ENCODE data around the gene SERF2.
"Not testable (repeated sequence)": the region's sequence is repeated elsewhere in the genome, so short reads cannot be mapped to it uniquely, and the experiment has no call there.

Gene SERF2

GRCh38 chr15:43794269-43795037, 2.3 kb downstream of the SERF2 start:
- Histone ChIP-seq H3K4me3 (ENCODE audit: low read depth, low read length) (peak overlapping the region; percentile 16; the same call in 1 of the 2 replicates), H3K27ac (ENCODE audit: low read depth, low read length) (no peak overlapping the region; the same call in 1 of the 2 replicates), H3K9me3 (ENCODE audit: control insufficient read depth, insufficient read depth, low read depth, low read length) (no peaks in the 10 kb centered on the region), H3K27me3 (ENCODE audit: control insufficient read depth, insufficient read depth, low read length) (no peaks in the 10 kb centered on the region), H3K9ac (ENCODE audit: low read length) (peak overlapping the region; percentile 7), H3K36me3 (ENCODE audit: control insufficient read depth, insufficient read depth, low read length) (peaks cover 52% of the 10 kb centered on the region), H3K4me1 (ENCODE audit: control insufficient read depth, insufficient read depth, low read length) (peaks cover 39% of the 10 kb centered on the region)

- Histone ChIP-seq H3K27ac (ENCODE audit: low read depth, low read length) (no peak overlapping the region; the same call in 1 of the 2 replicates), H3K27me3 (ENCODE audit: control insufficient read depth, insufficient read depth, low read length) (no peaks in the 10 kb centered on the region), H3K4me1 (ENCODE audit: control insufficient read depth, insufficient read depth, low read length) (peaks cover 47% of the 10 kb centered on the region), H3K4me3 (ENCODE audit: low read depth, low read length) (no peak overlapping the region), H3K9me3 (ENCODE audit: control insufficient read depth, insufficient read depth, low read depth, low read length) (no peaks in the 10 kb centered on the region), H3K36me3 (ENCODE audit: control insufficient read depth, insufficient read depth, low read length) (peaks cover 58% of the 10 kb centered on the region), H3K9ac (ENCODE audit: low read length) (no peak overlapping the region)
Observed at GRCh38 chr15:43795197-43795596, 3.1 kb downstream of the SERF2 start.

GRCh38 chr15:43795997-43796396, 3.9 kb downstream of the SERF2 start:
- Histone ChIP-seq H3K27me3 (ENCODE audit: control insufficient read depth, insufficient read depth, low read length) (no peaks in the 10 kb centered on the region), H3K27ac (ENCODE audit: low read depth, low read length) (no peak overlapping the region), H3K4me1 (ENCODE audit: control insufficient read depth, insufficient read depth, low read length) (peaks cover 47% of the 10 kb centered on the region), H3K9ac (ENCODE audit: low read length) (no peak overlapping the region), H3K4me3 (ENCODE audit: low read depth, low read length) (no peak overlapping the region), H3K9me3 (ENCODE audit: control insufficient read depth, insufficient read depth, low read depth, low read length) (no peaks in the 10 kb centered on the region), H3K36me3 (ENCODE audit: control insufficient read depth, insufficient read depth, low read length) (peaks cover 58% of the 10 kb centered on the region)

GRCh38 chr15:43796566-43796965, 4.4 kb downstream of the SERF2 start:
- Histone ChIP-seq H3K9ac (ENCODE audit: low read length) (no peak overlapping the region), H3K27ac (ENCODE audit: low read depth, low read length) (no peak overlapping the region), H3K36me3 (ENCODE audit: control insufficient read depth, insufficient read depth, low read length) (peaks cover 60% of the 10 kb centered on the region), H3K4me1 (ENCODE audit: control insufficient read depth, insufficient read depth, low read length) (peaks cover 48% of the 10 kb centered on the region), H3K27me3 (ENCODE audit: control insufficient read depth, insufficient read depth, low read length) (no peaks in the 10 kb centered on the region), H3K4me3 (ENCODE audit: low read depth, low read length) (no peak overlapping the region), H3K9me3 (ENCODE audit: control insufficient read depth, insufficient read depth, low read depth, low read length) (no peaks in the 10 kb centered on the region)

- Histone ChIP-seq H3K4me1 (ENCODE audit: control insufficient read depth, insufficient read depth, low read length) (peaks cover 38% of the 10 kb centered on the region), H3K4me3 (ENCODE audit: low read depth, low read length) (no peak overlapping the region), H3K36me3 (ENCODE audit: control insufficient read depth, insufficient read depth, low read length) (peaks cover 66% of the 10 kb centered on the region), H3K9me3 (ENCODE audit: control insufficient read depth, insufficient read depth, low read depth, low read length) (no peaks in the 10 kb centered on the region), H3K27me3 (ENCODE audit: control insufficient read depth, insufficient read depth, low read length) (no peaks in the 10 kb centered on the region), H3K9ac (ENCODE audit: low read length) (peak overlapping the region; percentile 48), H3K27ac (ENCODE audit: low read depth, low read length) (peak overlapping the region; percentile 48; the same call in 1 of the 2 replicates)
Observed at GRCh38 chr15:43799209-43799944, 7.3 kb downstream of the SERF2 start.

GRCh38 chr15:43799945-43800285, 7.8 kb downstream of the SERF2 start, which contains the start of gene SERINC4:
Gene SERINC4 (minus strand): TSS chr15:43800220. CDS start chr15:43799986, 234 bp downstream.
- H3K4me1 ChIP-seq (ENCODE audit: control insufficient read depth, insufficient read depth, low read length), result peaks cover 32% of the 10 kb centered on the region
- H3K9me3 ChIP-seq (ENCODE audit: control insufficient read depth, insufficient read depth, low read depth, low read length), result no peaks in the 10 kb centered on the region
- peak within 1 kb of the TSS; percentile 92 for H3K4me3 ChIP-seq (ENCODE audit: low read depth, low read length)
- peak within 1 kb of the TSS; percentile 83 for H3K9ac ChIP-seq (ENCODE audit: low read length)
- H3K36me3 ChIP-seq (ENCODE audit: control insufficient read depth, insufficient read depth, low read length), result peaks cover 66% of the 10 kb centered on the region
- peak within 1 kb of the TSS; percentile 48; the same call in 1 of the 2 replicates for H3K27ac ChIP-seq (ENCODE audit: low read depth, low read length)
- H3K27me3 ChIP-seq (ENCODE audit: control insufficient read depth, insufficient read depth, low read length), result no peaks in the 10 kb centered on the region

- H3K9me3 ChIP-seq (ENCODE audit: control insufficient read depth, insufficient read depth, low read depth, low read length), result no peaks in the 10 kb centered on the region
- peak within 1 kb of the TSS; percentile 48; the same call in 1 of the 2 replicates for H3K27ac ChIP-seq (ENCODE audit: low read depth, low read length)
- H3K36me3 ChIP-seq (ENCODE audit: control insufficient read depth, insufficient read depth, low read length), result peaks cover 66% of the 10 kb centered on the region
- peak within 1 kb of the TSS; percentile 83 for H3K9ac ChIP-seq (ENCODE audit: low read length)
- H3K4me3 ChIP-seq (ENCODE audit: low read depth, low read length), result peak within 1 kb of the TSS; percentile 92
- peaks cover 26% of the 10 kb centered on the region for H3K4me1 ChIP-seq (ENCODE audit: control insufficient read depth, insufficient read depth, low read length)
- no peaks in the 10 kb centered on the region for H3K27me3 ChIP-seq (ENCODE audit: control insufficient read depth, insufficient read depth, low read length)
Observed at GRCh38 chr15:43800286-43801141, 8.4 kb downstream of the SERF2 start, which contains the start of gene HYPK. Gene HYPK (plus strand): TSS chr15:43800599. CDS start chr15:43800623, 24 bp downstream.

- not testable (repeated sequence) for H3K27me3 ChIP-seq (ENCODE audit: control insufficient read depth, insufficient read depth, low read length); H3K27ac ChIP-seq (ENCODE audit: low read depth, low read length); H3K4me3 ChIP-seq (ENCODE audit: low read depth, low read length); H3K9ac ChIP-seq (ENCODE audit: low read length); H3K9me3 ChIP-seq (ENCODE audit: control insufficient read depth, insufficient read depth, low read depth, low read length)
- peaks cover 19% of the 10 kb centered on the region for H3K4me1 ChIP-seq (ENCODE audit: control insufficient read depth, insufficient read depth, low read length)
- peaks cover 67% of the 10 kb centered on the region for H3K36me3 ChIP-seq (ENCODE audit: control insufficient read depth, insufficient read depth, low read length)
Observed at GRCh38 chr15:43802676-43803075, 10.6 kb downstream of the SERF2 start.

- peaks cover 91% of the 10 kb centered on the region for H3K36me3 ChIP-seq (ENCODE audit: control insufficient read depth, insufficient read depth, low read length)
- H3K27ac ChIP-seq (ENCODE audit: low read depth, low read length), result no peak overlapping the region
- no peak overlapping the region for H3K4me3 ChIP-seq (ENCODE audit: low read depth, low read length)
- no peaks in the 10 kb centered on the region for H3K27me3 ChIP-seq (ENCODE audit: control insufficient read depth, insufficient read depth, low read length)
- H3K9ac ChIP-seq (ENCODE audit: low read length), result no peak overlapping the region
- H3K9me3 ChIP-seq (ENCODE audit: control insufficient read depth, insufficient read depth, low read depth, low read length), result no peaks in the 10 kb centered on the region
- H3K4me1 ChIP-seq (ENCODE audit: control insufficient read depth, insufficient read depth, low read length), result no peaks in the 10 kb centered on the region
Observed at GRCh38 chr15:43808435-43808950, 16.4 kb downstream of the SERF2 start.

GRCh38 chr15:43808960-43809678, 17.0 kb downstream of the SERF2 start:
- no peak overlapping the region for H3K9ac ChIP-seq (ENCODE audit: low read length)
- H3K4me3 ChIP-seq (ENCODE audit: low read depth, low read length), result no peak overlapping the region
- H3K4me1 ChIP-seq (ENCODE audit: control insufficient read depth, insufficient read depth, low read length), result no peaks in the 10 kb centered on the region
- peaks cover 95% of the 10 kb centered on the region for H3K36me3 ChIP-seq (ENCODE audit: control insufficient read depth, insufficient read depth, low read length)
- H3K9me3 ChIP-seq (ENCODE audit: control insufficient read depth, insufficient read depth, low read depth, low read length), result no peaks in the 10 kb centered on the region
- H3K27me3 ChIP-seq (ENCODE audit: control insufficient read depth, insufficient read depth, low read length), result no peaks in the 10 kb centered on the region
- no peak overlapping the region for H3K27ac ChIP-seq (ENCODE audit: low read depth, low read length)
